22Rv1 (cell line): ENCODE results near the gene LTBP2.

Source experiments
- H3K27ac ChIP-seq: fragments of 450-650 bp; 2 replicates; pipeline ENCODE4 v1.5.1; 2017
- ZFX ChIP-seq: fragments of 450-650 bp; IDR thresholded peaks from 2 replicates; pipeline ENCODE4 v1.6.1; 2017; ENCODE audit warnings: antibody characterized with exemption, borderline replicate concordance
- TF ChIP-seq, protein P1 (sequence below): fragments of 450-650 bp; IDR thresholded peaks from 2 replicates; pipeline ENCODE4 v1.5.1; 2017; ENCODE audit warnings: mild to moderate bottlenecking

The LTBP2 gene

DNA sequence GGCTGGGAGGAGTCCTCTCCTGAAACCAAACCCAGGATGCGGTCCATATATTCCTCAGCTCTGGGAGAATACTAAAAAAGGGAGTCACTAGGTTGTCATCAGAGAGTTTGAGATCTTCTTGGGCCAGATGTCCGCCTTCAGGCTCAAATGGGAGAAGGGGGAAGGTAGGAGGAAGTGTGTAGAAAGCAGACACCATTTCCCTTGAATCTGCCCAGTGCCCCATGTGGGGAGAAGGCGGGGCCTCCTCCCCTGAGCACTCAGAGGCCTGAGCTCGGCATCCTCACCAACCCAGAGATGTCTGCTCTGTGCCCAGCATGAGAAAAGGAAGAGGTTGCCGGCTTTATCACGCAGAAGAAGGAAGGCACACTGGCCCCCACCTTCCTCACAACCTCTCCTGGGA, 37.3 kb downstream of the LTBP2 start:
- no peak for TF ChIP-seq ZFX
- TF ChIP-seq, protein P1, sequence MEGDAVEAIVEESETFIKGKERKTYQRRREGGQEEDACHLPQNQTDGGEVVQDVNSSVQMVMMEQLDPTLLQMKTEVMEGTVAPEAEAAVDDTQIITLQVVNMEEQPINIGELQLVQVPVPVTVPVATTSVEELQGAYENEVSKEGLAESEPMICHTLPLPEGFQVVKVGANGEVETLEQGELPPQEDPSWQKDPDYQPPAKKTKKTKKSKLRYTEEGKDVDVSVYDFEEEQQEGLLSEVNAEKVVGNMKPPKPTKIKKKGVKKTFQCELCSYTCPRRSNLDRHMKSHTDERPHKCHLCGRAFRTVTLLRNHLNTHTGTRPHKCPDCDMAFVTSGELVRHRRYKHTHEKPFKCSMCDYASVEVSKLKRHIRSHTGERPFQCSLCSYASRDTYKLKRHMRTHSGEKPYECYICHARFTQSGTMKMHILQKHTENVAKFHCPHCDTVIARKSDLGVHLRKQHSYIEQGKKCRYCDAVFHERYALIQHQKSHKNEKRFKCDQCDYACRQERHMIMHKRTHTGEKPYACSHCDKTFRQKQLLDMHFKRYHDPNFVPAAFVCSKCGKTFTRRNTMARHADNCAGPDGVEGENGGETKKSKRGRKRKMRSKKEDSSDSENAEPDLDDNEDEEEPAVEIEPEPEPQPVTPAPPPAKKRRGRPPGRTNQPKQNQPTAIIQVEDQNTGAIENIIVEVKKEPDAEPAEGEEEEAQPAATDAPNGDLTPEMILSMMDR = no peak
- H3K27ac ChIP-seq = no peak overlapping the region

DNA sequence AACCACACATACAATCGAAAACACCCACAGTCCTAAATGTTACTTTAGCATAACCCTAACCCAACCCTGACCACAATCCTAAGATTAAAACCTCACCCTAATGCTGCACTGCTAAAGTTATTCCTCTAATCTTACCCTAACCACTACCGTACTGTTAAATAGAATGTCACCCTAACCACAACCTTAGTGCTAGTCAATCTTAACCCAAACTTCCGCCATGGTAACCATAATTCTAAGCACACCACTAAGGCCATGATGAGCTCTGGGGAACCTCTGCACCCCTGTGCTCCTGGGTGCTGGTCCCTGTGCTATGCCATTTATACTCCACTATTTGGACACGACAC, 38.0 kb downstream of the LTBP2 start:
- TF ChIP-seq, protein P1 = no peak
- TF ChIP-seq ZFX = no peak
- H3K27ac ChIP-seq = no peak overlapping the region

DNA sequence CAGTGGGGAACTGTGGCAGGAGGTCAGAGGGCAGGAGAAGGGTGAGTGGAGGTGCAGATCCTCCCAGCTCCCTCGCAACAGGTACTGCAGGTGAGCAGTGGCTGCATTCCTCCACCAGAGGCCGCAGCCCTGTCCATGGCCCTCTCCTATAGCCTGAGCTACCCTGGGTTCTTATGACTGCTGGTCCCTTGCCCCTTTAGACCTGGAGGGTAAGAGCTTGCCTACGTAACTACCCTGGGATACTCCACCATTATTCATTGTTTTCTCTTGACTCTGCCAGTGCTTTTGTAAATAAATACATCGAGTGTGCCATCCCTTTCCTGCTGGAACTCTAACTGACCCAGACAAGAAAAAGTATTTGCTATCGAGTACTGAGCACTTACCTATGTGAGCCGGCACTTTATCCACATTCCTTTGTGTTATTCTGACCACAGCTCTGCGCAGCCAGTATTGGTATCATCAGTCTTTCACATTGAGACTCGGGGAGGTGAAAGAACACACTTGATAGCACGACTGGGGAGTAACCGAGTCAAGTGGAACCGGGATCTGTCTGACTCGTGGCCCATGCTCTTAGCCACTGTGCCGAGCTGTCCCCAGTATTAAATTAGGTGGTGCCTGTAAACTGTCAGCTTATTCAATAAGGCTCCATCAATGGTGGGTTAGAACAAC, 38.5 kb downstream of the LTBP2 start:
- no peak overlapping the region for H3K27ac ChIP-seq
- TF ChIP-seq, protein P1 = peak; percentile 80
- TF ChIP-seq ZFX = no peak

- no peak for TF ChIP-seq ZFX
- TF ChIP-seq, protein P1 = no peak
- H3K27ac ChIP-seq = no peak overlapping the region
Observed at GRCh38 chr14:74572726-74573301, 39.2 kb downstream of the LTBP2 start.

DNA sequence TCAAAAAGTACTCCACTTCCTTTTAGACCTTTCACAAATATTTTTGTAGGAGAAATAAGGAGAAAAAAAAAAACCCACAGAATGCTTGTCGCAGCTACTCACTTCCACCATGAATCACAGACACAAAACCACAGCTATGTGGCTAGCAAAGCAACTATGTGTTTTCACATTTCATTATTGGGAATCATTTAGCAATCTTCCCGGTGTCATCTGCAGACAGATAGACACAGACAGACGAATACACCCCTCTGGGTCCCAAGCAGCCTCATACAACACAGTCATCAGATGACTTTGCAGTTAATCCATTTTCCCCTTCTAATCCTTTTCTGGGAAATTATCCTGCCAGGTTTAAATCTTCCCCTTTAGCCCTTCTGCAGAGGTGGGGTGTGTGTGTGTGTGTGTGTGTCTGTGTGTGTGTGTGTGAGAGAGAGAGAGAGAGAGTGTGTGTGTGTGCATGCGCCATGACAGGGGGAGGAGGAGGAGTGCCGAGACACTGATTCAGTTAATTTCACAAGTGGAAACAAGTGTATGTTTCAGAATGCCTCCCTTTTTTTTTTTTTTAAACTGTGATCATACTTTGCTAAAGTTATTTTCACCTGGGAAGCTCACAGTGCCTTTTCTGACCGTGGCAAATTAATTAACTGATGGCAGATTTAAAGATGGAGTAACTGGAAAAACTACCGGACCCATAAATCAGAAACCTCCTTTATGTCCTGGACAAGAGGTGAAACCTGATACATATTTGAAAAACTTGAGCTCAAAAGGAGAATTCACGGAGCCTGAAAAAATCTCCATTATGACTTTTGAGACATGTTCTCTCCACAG, 39.9 kb downstream of the LTBP2 start:
- no peak overlapping the region for H3K27ac ChIP-seq
- TF ChIP-seq ZFX = no peak
- TF ChIP-seq, protein P1 = no peak

- H3K27ac ChIP-seq = no peak overlapping the region
- TF ChIP-seq, protein P1 = no peak
- no peak for TF ChIP-seq ZFX
Observed at GRCh38 chr14:74571441-74571841, 40.6 kb downstream of the LTBP2 start.

DNA sequence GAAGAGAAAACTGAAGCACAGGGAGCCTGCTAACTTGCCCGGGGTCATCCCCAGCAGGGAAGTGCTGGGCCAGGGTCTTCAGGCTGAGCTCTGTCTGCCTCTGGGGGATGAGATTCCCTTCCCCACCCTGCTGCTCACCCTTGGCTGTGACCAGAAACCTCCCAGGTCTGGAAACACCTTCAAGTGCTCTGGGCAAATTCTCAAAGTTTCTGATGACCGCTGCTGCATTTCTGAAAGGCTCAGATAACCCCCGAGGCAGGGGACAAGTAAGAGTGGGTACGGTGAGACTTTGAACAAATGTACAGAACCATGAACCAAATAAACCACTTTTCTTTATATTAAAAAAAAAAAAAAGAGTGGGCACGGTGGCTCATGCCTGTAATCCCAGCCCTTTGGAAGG, 41.3 kb downstream of the LTBP2 start:
- no peak for TF ChIP-seq ZFX
- no peak overlapping the region for H3K27ac ChIP-seq
